Ectodermal cell (in vitro differentiated cells): ENCODE results near the gene ZNF221.

Experiments
- H3K27ac ChIP-seq: 2 replicates; pipeline ENCODE4 v1.7.0; 2013; ENCODE audit warnings: mild to moderate bottlenecking, low read depth, low read length; ENCODE audit not compliant: insufficient read depth, poor library complexity, severe bottlenecking
- H3K27me3 ChIP-seq: 2 replicates; pipeline ENCODE4 v1.7.0; 2013; ENCODE audit warnings: mild to moderate bottlenecking, low read length; ENCODE audit not compliant: insufficient read depth, control insufficient read depth, poor library complexity, severe bottlenecking
- H3K36me3 ChIP-seq: one replicate; pipeline ENCODE4 v1.7.0; 2013; ENCODE audit warnings: low read length; ENCODE audit not compliant: control insufficient read depth, insufficient read depth
- H3K4me1 ChIP-seq: one replicate; pipeline ENCODE4 v1.7.0; 2013; ENCODE audit warnings: low read length; ENCODE audit not compliant: control insufficient read depth, insufficient read depth
- H3K4me3 ChIP-seq: 2 replicates; pipeline ENCODE4 v1.7.0; 2013; ENCODE audit warnings: low read depth, low read length, control low read depth; ENCODE audit not compliant: insufficient read depth
- H3K9me3 ChIP-seq: 2 replicates; pipeline ENCODE4 v1.7.0; 2013; ENCODE audit warnings: mild to moderate bottlenecking, low read length, moderate library complexity; ENCODE audit not compliant: control insufficient read depth
- WGBS, 2 experiments: methylation state at CpG; one replicate each; pipeline ENCODE4 v1.1.7; 2013; ENCODE audit warnings: missing lambda C conversion rate in 2 of 2; 5-methylcytosine and 5-hydroxymethylcytosine counted together

The ZNF221 gene

DNA sequence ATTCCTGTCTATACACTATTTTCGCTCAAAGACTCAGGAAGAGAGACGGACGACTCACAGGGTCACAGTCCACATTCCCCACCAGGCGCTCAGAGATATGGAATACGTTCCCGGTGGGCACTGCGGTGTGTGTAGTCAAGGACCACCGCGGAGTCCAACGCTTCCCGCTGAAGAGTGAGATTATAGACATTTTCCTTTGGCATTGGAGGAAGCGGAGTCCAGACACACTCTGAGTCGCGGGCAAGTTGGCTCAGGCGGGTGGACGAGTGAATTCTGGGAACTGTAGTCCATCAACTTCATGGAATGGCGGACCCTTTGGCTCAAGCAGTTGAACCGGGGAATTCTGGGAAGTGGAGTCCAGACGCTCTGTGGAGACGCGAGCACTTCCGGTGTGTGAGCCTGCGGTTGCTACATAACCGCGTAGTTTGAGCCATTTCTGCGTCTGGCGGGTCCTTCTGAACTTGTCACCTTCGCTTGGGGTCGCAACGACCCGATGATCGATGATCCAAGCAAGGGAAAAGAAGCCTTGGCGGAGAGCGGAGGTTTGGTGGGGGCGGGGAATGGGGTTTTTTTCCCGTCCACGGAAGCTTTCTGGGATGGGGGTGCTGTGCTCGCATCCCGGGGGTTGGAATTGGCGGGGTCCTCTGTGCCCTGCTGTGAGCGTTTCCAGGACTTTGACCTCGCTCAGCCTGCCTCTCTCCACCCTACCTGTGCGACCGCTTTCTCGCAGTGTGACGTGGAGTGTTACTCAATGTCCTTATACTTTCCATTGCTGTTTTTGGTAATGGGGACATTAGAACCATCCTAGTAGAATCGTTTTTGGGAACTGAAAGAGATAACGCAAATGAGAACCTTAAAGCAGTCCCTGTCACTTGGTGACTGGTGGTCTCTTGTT, 51.8 kb downstream of the ZNF221 start, which contains the start of gene ZNF230:
Gene ZNF230, plus strand, starts transcription at position 392 of the 895 bp plus-strand sequence. CDS start 4,122 bp downstream, outside the sequence.
- Histone ChIP-seq H3K9me3 (no peaks in the 10 kb centered on the region), H3K4me1 (peaks cover 3% of the 10 kb centered on the region), H3K36me3 (peaks cover 6% of the 10 kb centered on the region), H3K4me3 (peak within 1 kb of the TSS; percentile 90), H3K27me3 (no peaks in the 10 kb centered on the region), H3K27ac (no peak within 1 kb of the TSS)
- WGBS, 2 experiments: 1% methylated on average over 48 of the region's 48 CpGs

GRCh38 chr19:44003461-44004009, 52.5 kb downstream of the ZNF221 start:
- 6 to 14% methylated on average over 12 to 15 of the region's 15 CpGs for WGBS, 2 experiments
- Histone ChIP-seq H3K4me3 (peak overlapping the region; percentile 90), H3K9me3 (no peaks in the 10 kb centered on the region), H3K27ac (no peak overlapping the region), H3K36me3 (peaks cover 13% of the 10 kb centered on the region), H3K27me3 (no peaks in the 10 kb centered on the region), H3K4me1 (peaks cover 3% of the 10 kb centered on the region)

DNA sequence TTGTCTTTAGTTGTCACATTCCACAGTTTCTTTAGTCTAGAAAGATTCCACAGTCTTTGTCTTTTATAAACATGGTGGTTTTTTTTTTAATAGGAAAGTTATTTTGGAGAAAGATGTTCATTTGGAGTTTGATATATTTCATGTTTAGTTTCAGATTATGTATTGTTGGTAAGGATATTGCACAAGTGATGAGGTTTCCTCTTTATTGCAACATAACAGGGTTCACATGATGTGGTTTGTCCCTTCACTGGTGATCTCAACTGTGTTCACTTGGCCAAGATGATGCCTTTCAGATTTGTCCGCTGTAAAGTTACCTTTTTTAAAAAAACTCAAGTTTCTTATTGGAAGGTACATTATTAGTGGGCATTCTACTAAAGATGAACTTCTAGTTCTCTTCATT, 54.9 kb downstream of the ZNF221 start:
- H3K36me3 ChIP-seq: peaks cover 34% of the 10 kb centered on the region
- no peaks in the 10 kb centered on the region for H3K27me3 ChIP-seq
- H3K9me3 ChIP-seq: no peaks in the 10 kb centered on the region
- 100% methylated on average over 1 of the region's 1 CpG; no CpG with 5 or more reads in 1 of the 2 experiments for WGBS, 2 experiments
- H3K4me1 ChIP-seq: peaks cover 3% of the 10 kb centered on the region
- H3K27ac ChIP-seq: no peak overlapping the region
- no peak overlapping the region for H3K4me3 ChIP-seq

DNA sequence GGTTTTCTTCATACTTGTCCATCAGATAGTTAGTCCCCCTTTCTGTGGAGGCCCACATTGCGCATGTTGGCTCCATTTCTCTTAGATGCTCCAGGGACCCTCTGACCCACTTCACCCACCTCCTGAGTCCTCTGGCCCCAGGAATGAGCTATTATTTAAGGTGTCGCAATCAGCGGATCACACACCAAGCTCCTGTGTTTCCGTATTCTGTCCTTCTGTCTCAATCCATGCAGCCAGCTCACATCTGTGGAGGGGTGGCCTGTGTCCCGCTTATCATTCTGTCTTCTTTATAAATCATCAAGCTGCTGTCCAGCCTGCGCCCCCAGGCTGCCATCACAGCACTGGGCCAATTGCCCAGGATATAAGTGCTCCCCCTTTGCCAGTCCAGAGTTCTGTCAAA, 56.4 kb downstream of the ZNF221 start:
- Histone ChIP-seq H3K4me1 (peaks cover 3% of the 10 kb centered on the region), H3K4me3 (no peak overlapping the region), H3K9me3 (no peaks in the 10 kb centered on the region), H3K27me3 (no peaks in the 10 kb centered on the region), H3K27ac (no peak overlapping the region), H3K36me3 (peaks cover 44% of the 10 kb centered on the region)
- 91 to 93% methylated on average over 6 of the region's 6 CpGs for WGBS, 2 experiments

GRCh38 chr19:44010468-44010867, 59.4 kb downstream of the ZNF221 start:
- Histone ChIP-seq H3K4me1 (no peaks in the 10 kb centered on the region), H3K27me3 (no peaks in the 10 kb centered on the region), H3K27ac (no peak overlapping the region), H3K36me3 (peaks cover 44% of the 10 kb centered on the region), H3K4me3 (no peak overlapping the region), H3K9me3 (no peaks in the 10 kb centered on the region)
- WGBS, 2 experiments: 94 to 98% methylated on average over 5 of the region's 5 CpGs
